8988T (cell line): ENCODE measurements around the gene PRKAR1B.

ENCODE experiments used
- DNase-seq: peaks from one replicate; pipeline ENCODE4 v3.0.0; 2011

PRKAR1B gene

GRCh38 chr7:716636-717035 lies 10.4 kb downstream of the PRKAR1B start:
- no peak for DNase-seq

- DNase-seq, result no peak
Observed at GRCh38 chr7:716222-716621, 10.9 kb downstream of the PRKAR1B start.

- no peak for DNase-seq
Observed at GRCh38 chr7:714251-714671, 12.8 kb downstream of the PRKAR1B start.

GRCh38 chr7:713488-714230 lies 13.4 kb downstream of the PRKAR1B start:
- DNase-seq, result no peak

- no peak for DNase-seq
Observed at GRCh38 chr7:713139-713457, 14.0 kb downstream of the PRKAR1B start.

- DNase-seq, result no peak
Observed at GRCh38 chr7:712381-713138, 14.5 kb downstream of the PRKAR1B start.

- DNase-seq, result no peak
Observed at GRCh38 chr7:711922-712380, 15.1 kb downstream of the PRKAR1B start.

GRCh38 chr7:711093-711921 lies 15.8 kb downstream of the PRKAR1B start:
- DNase-seq, result no peak

GRCh38 chr7:710161-710560 lies 16.9 kb downstream of the PRKAR1B start:
- DNase-seq, result no peak

GRCh38 chr7:707296-708000 lies 19.6 kb downstream of the PRKAR1B start:
- no peak for DNase-seq

GRCh38 chr7:706721-707120 lies 20.4 kb downstream of the PRKAR1B start:
- no peak for DNase-seq

GRCh38 chr7:703049-703448 lies 24.0 kb downstream of the PRKAR1B start:
- DNase-seq, result no peak

- no peak for DNase-seq
Observed at GRCh38 chr7:701086-701671, 25.9 kb downstream of the PRKAR1B start.

- no peak for DNase-seq
Observed at GRCh38 chr7:699476-700170, 27.5 kb downstream of the PRKAR1B start.

GRCh38 chr7:698515-699475 lies 28.3 kb downstream of the PRKAR1B start:
- no peak for DNase-seq

GRCh38 chr7:696812-697551 lies 30.1 kb downstream of the PRKAR1B start:
- no peak for DNase-seq

- no peak for DNase-seq
Observed at GRCh38 chr7:696426-696811, 30.7 kb downstream of the PRKAR1B start.

GRCh38 chr7:693280-693679 lies 33.8 kb downstream of the PRKAR1B start:
- DNase-seq, result no peak

- DNase-seq, result no peak
Observed at GRCh38 chr7:691361-692045, 35.6 kb downstream of the PRKAR1B start.
